Peyer's patch (tissue), 4 donors: ENCODE results near the gene LINGO4.

ENCODE experiments used
- POLR2A ChIP-seq, 2 donors: fragments of 450-650 bp; IDR thresholded peaks; one replicate each; pipeline ENCODE4 v1.5.1; 2017; ENCODE audit warnings: antibody characterized with exemption in 2 of 2, mild to moderate bottlenecking in 2 of 2, moderate library complexity in 2 of 2
- TF ChIP-seq, protein P1 (sequence below), 6 experiments: fragments of 450-650 bp in 4 of 6; fragments of 200-600 bp in 2 of 6; sonication (generic) in 1 of 6; IDR thresholded peaks; one replicate each; pipeline ENCODE4 v1.5.1; 2017 to 2019; ENCODE audit warnings: antibody characterized with exemption in 6 of 6, mild to moderate bottlenecking in 3 of 6, moderate library complexity in 1 of 6

DNA sequence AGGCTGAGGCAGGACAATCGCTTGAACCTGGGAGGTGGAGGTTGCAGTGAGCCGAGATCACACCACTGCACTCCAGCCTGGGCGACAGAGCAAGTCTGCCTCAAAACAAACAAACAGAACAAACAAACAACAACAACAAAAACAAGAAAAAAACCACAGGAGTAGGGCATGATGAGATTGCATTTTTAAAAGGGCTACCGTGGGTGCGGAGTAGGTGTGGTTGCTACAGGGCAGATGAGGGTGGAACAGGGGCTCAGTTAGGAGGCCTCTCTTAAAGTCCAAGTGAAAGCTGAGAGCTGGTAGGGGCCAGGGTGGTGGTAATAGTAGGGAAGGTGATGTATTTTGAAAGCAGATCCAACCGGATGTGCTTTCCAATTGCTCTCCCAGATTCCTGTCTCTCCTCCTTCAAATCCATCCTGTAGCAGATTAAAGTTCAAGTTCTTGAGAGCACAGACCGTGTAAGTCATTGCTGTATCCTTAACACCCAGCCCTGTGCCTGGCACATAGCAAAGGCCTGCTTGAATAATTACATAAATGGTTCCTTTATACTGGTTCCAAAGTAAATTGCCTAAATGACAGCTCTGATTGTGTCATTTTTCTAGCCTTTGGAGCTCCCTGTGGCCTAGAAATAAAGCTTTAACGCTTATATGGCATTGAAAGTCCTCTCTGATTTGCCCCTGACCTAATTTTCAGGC, 4.2 kb upstream of the LINGO4 start:
- TF ChIP-seq, protein P1, sequence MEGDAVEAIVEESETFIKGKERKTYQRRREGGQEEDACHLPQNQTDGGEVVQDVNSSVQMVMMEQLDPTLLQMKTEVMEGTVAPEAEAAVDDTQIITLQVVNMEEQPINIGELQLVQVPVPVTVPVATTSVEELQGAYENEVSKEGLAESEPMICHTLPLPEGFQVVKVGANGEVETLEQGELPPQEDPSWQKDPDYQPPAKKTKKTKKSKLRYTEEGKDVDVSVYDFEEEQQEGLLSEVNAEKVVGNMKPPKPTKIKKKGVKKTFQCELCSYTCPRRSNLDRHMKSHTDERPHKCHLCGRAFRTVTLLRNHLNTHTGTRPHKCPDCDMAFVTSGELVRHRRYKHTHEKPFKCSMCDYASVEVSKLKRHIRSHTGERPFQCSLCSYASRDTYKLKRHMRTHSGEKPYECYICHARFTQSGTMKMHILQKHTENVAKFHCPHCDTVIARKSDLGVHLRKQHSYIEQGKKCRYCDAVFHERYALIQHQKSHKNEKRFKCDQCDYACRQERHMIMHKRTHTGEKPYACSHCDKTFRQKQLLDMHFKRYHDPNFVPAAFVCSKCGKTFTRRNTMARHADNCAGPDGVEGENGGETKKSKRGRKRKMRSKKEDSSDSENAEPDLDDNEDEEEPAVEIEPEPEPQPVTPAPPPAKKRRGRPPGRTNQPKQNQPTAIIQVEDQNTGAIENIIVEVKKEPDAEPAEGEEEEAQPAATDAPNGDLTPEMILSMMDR (IDR thresholded peaks at IDR 0.05) = no peak
- no peak for TF ChIP-seq POLR2A (IDR thresholded peaks at IDR 0.05)
